ENCODE data around the gene KMT2C.
"Not testable (repeated sequence)": the region's sequence is repeated elsewhere in the genome, so short reads cannot be mapped to it uniquely, and the experiment has no call there.

DNA sequence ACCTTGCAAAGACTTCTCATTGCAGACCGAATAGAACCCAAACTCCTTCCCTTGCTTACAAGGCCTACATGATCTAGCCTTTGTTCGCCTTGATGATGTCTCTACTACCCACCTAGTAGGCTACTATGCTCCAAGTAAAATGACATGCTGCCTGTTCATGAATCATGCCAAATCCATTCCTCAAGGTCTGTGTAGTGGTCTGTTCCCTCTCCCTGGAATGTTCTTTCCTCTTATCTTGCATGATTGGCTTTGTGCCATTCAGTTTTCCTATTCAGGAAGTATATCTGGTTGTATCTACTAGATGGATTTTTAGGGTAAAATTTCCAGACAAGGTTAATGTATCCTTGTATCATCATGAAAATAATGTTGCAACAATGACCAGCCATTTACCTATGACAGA lies 165.4 kb downstream of the KMT2C start:
- TF ChIP-seq, protein P1, sequence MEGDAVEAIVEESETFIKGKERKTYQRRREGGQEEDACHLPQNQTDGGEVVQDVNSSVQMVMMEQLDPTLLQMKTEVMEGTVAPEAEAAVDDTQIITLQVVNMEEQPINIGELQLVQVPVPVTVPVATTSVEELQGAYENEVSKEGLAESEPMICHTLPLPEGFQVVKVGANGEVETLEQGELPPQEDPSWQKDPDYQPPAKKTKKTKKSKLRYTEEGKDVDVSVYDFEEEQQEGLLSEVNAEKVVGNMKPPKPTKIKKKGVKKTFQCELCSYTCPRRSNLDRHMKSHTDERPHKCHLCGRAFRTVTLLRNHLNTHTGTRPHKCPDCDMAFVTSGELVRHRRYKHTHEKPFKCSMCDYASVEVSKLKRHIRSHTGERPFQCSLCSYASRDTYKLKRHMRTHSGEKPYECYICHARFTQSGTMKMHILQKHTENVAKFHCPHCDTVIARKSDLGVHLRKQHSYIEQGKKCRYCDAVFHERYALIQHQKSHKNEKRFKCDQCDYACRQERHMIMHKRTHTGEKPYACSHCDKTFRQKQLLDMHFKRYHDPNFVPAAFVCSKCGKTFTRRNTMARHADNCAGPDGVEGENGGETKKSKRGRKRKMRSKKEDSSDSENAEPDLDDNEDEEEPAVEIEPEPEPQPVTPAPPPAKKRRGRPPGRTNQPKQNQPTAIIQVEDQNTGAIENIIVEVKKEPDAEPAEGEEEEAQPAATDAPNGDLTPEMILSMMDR (IDR thresholded peaks at IDR 0.05; ENCODE audit: low read depth, low read length, missing input control) = not testable (repeated sequence)
- TF ChIP-seq, protein P2, sequence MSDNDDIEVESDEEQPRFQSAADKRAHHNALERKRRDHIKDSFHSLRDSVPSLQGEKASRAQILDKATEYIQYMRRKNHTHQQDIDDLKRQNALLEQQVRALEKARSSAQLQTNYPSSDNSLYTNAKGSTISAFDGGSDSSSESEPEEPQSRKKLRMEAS (IDR thresholded peaks at IDR 0.05) = not testable (repeated sequence)
- TF ChIP-seq, protein P3, sequence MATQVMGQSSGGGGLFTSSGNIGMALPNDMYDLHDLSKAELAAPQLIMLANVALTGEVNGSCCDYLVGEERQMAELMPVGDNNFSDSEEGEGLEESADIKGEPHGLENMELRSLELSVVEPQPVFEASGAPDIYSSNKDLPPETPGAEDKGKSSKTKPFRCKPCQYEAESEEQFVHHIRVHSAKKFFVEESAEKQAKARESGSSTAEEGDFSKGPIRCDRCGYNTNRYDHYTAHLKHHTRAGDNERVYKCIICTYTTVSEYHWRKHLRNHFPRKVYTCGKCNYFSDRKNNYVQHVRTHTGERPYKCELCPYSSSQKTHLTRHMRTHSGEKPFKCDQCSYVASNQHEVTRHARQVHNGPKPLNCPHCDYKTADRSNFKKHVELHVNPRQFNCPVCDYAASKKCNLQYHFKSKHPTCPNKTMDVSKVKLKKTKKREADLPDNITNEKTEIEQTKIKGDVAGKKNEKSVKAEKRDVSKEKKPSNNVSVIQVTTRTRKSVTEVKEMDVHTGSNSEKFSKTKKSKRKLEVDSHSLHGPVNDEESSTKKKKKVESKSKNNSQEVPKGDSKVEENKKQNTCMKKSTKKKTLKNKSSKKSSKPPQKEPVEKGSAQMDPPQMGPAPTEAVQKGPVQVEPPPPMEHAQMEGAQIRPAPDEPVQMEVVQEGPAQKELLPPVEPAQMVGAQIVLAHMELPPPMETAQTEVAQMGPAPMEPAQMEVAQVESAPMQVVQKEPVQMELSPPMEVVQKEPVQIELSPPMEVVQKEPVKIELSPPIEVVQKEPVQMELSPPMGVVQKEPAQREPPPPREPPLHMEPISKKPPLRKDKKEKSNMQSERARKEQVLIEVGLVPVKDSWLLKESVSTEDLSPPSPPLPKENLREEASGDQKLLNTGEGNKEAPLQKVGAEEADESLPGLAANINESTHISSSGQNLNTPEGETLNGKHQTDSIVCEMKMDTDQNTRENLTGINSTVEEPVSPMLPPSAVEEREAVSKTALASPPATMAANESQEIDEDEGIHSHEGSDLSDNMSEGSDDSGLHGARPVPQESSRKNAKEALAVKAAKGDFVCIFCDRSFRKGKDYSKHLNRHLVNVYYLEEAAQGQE (IDR thresholded peaks at IDR 0.05) = not testable (repeated sequence)
- TF ChIP-seq FOXA1 (IDR thresholded peaks at IDR 0.05) = not testable (repeated sequence)
- TF ChIP-seq, protein P4, sequence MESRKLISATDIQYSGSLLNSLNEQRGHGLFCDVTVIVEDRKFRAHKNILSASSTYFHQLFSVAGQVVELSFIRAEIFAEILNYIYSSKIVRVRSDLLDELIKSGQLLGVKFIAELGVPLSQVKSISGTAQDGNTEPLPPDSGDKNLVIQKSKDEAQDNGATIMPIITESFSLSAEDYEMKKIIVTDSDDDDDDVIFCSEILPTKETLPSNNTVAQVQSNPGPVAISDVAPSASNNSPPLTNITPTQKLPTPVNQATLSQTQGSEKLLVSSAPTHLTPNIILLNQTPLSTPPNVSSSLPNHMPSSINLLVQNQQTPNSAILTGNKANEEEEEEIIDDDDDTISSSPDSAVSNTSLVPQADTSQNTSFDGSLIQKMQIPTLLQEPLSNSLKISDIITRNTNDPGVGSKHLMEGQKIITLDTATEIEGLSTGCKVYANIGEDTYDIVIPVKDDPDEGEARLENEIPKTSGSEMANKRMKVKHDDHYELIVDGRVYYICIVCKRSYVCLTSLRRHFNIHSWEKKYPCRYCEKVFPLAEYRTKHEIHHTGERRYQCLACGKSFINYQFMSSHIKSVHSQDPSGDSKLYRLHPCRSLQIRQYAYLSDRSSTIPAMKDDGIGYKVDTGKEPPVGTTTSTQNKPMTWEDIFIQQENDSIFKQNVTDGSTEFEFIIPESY (IDR thresholded peaks at IDR 0.05) = not testable (repeated sequence)

Measured in liver (tissue), 2 donors.